Right atrium auricular region (tissue), 2 donors: ENCODE results near the gene ZNF575. TPM values are rescaled to one million over a fixed set of nuclear protein-coding genes. Genes with fewer than 3 reads are reported as not detected.

Source experiments
- DNase-seq: peaks from one replicate; pipeline ENCODE4 v3.0.0-alpha.2; 2019; ENCODE audit warnings: low spot score
- H3K27ac ChIP-seq, 2 donors: fragments of 200-600 bp; sonication (generic); 1 replicate in 1 of 2; 2 replicates in 1 of 2; pipeline ENCODE4 v1.5.1; 2016 to 2019
- H3K27me3 ChIP-seq, 2 donors: fragments of 200-600 bp; sonication (generic); one replicate each; pipeline versions ENCODE4 v1.5.1 to v1.6.0; 2017 to 2019
- H3K36me3 ChIP-seq: fragments of 200-600 bp; sonication (generic); one replicate; pipeline ENCODE4 v1.5.1; 2016
- H3K4me1 ChIP-seq, 2 donors: fragments of 200-600 bp; sonication (generic); one replicate each; pipeline versions ENCODE4 v1.5.1 to v1.6.0; 2017 to 2019
- H3K4me3 ChIP-seq, 2 donors: fragments of 200-600 bp; sonication (generic); 1 replicate in 1 of 2; 2 replicates in 1 of 2; pipeline ENCODE4 v1.5.1; 2017 to 2019; ENCODE audit warnings: mild to moderate bottlenecking in 1 of 2, moderate library complexity in 1 of 2
- H3K9me3 ChIP-seq, 2 donors: fragments of 200-600 bp; sonication (generic); one replicate each; pipeline ENCODE4 v1.5.1; 2019
- CTCF ChIP-seq, 2 donors: fragments of 200-600 bp; sonication (generic); IDR thresholded peaks; one replicate each; pipeline ENCODE4 v1.5.1; 2019; ENCODE audit warnings: antibody characterized with exemption in 2 of 2
- total RNA-seq, 2 donors: library from RNA; depleted of rRNA; stranded (reverse); fragments of >200 nt; gene quantifications; one replicate each; pipeline ENCODE4 v1.1.0, GENCODE V29; 2016

The ZNF575 gene
- total RNA-seq, 2 donors from 2014 or later = 0.39 TPM; not detected in 1

- Histone ChIP-seq H3K27me3 (no peaks in the 10 kb centered on the region), H3K4me1 (peaks cover 0 to 15% of the 10 kb centered on the region in 2 donors), H3K36me3 (no peaks in the 10 kb centered on the region), H3K9me3 (no peaks in the 10 kb centered on the region), H3K4me3 (no peak overlapping the region), H3K27ac (no peak overlapping the region)
- no peak for TF ChIP-seq CTCF (IDR thresholded peaks at IDR 0.05)
- no peak for DNase-seq
Observed at GRCh38 chr19:43582495-43582894, 49.5 kb downstream of the ZNF575 start.

- H3K27me3 ChIP-seq = no peaks in the 10 kb centered on the region
- H3K4me1 ChIP-seq = peaks cover 0 to 15% of the 10 kb centered on the region in 2 donors
- TF ChIP-seq CTCF (IDR thresholded peaks at IDR 0.05) = no peak
- DNase-seq = no peak
- peaks cover 5% of the 10 kb centered on the region for H3K36me3 ChIP-seq
- H3K27ac ChIP-seq = no peak overlapping the region
- no peak overlapping the region for H3K4me3 ChIP-seq
- no peaks in the 10 kb centered on the region for H3K9me3 ChIP-seq
Observed at GRCh38 chr19:43584484-43584883, 51.5 kb downstream of the ZNF575 start.

Other genes starting within 250 kb of the ZNF575 start
- gene CD177, start 179.5 kb upstream of the ZNF575 start, total RNA-seq = 1 to 10 TPM in 1 of 2 donors, under 1 TPM in 1; 0.93 to 2.9 TPM
- gene TEX101, start 118.3 kb upstream of the ZNF575 start, total RNA-seq = not detected
- gene LYPD3, start 67.6 kb upstream of the ZNF575 start, total RNA-seq = under 1 TPM in 1 of 2 donors, not detected in 1; 0.90 TPM
- 1 to 10 TPM; 3.6 to 7.7 TPM for gene PHLDB3, start 28.4 kb upstream of the ZNF575 start, total RNA-seq
- gene ETHE1, start 6.0 kb upstream of the ZNF575 start, total RNA-seq = 10 to 100 TPM; 17.9 to 25.4 TPM
- gene XRCC1, start 42.3 kb downstream of the ZNF575 start, total RNA-seq = 10 to 100 TPM; 14.3 to 14.9 TPM
- gene PINLYP, start 42.6 kb downstream of the ZNF575 start, total RNA-seq = 1 to 10 TPM; 1.6 to 4.5 TPM
- 10 to 100 TPM; 24.7 to 25.9 TPM for gene IRGQ, start 62.9 kb downstream of the ZNF575 start, total RNA-seq
- 10 to 100 TPM in 1 of 2 donors, 1 to 10 TPM in 1; 8.9 to 16.4 TPM for gene ZNF576, start 63.4 kb downstream of the ZNF575 start, total RNA-seq
- under 1 TPM in 1 of 2 donors, not detected in 1; 0.28 TPM for gene SRRM5, start 78.9 kb downstream of the ZNF575 start, total RNA-seq
- 10 to 100 TPM; 23.4 to 25.7 TPM for gene ZNF428, start 86.4 kb downstream of the ZNF575 start, total RNA-seq
- gene CADM4, start 106.7 kb downstream of the ZNF575 start, total RNA-seq = 1 to 10 TPM; 6.6 to 9.6 TPM
- gene PLAUR, start 137.0 kb downstream of the ZNF575 start, total RNA-seq = 10 to 100 TPM; 12.9 to 18.4 TPM
- gene IRGC, start 182.9 kb downstream of the ZNF575 start, total RNA-seq = not detected
- gene SMG9, start 221.8 kb downstream of the ZNF575 start, total RNA-seq = 10 to 100 TPM in 1 of 2 donors, 1 to 10 TPM in 1; 8.0 to 11.0 TPM
- 1 to 10 TPM; 1.3 to 2.0 TPM for gene KCNN4, start 247.8 kb downstream of the ZNF575 start, total RNA-seq